ENCODE results near the gene PHACTR2.
"Not testable (repeated sequence)": the region's sequence is repeated elsewhere in the genome, so short reads cannot be mapped to it uniquely, and the experiment has no call there.

Gene PHACTR2

DNA sequence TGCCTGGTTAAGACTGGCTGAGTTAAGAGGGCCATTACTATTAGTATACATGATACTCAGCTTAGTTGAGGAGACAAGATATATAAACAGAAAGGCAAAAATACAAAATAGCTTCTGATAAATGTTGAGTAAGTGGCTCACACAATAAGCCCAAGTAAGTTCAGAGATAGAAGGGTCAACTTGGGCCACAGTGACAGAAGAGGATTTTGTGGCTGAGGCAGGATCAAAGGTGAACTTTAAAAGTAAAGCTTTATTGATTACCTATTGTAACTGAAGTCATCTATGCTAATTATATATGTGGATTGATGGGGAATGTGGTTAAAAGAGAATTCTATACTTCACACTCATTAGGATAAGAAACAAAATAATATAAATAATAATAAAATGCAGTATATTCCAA, 80.8 kb downstream of the PHACTR2 start:
- no peak for FAIRE-seq
- no peak for DNase-seq (ENCODE audit: insufficient read length, low spot score)

DNA sequence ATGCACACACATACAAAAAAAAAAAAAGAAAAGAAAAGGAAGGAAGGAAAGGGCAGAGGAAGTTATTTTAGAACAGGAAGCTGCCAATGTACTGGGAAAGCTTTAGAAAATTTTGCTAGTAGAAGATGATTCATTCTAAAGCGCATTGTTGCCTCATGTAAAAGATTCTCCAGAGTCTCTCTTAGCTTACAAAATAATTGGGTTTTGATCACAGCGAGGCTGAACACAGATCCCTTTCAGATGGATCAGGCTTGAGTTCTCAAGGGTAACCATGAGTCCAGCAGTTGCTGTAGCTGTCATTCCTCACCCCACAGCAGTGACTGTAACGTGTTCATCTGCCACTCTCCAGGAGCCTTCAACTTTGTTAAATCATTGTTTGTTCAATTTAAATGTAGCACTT, 81.9 kb downstream of the PHACTR2 start:
- no peak for DNase-seq (ENCODE audit: insufficient read length, low spot score)
- no peak for FAIRE-seq

DNA sequence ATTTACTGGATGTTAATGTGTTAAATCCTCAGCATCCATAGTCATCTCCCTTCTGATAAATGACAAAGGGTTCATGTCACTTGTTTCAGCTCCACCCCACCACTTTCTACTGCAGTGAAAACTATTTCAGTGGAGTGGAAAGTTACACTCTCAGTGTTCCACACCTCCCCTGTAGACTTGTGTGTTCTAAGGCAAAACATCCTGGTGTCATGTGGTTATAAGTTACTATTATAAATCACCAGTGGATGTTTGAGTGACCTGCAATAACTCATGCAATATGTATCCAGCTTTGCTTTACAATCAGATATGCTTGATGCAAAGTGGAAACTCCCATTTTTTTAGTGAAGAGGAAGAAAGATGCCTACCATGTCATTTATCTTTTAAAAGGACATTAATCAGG, 83.3 kb downstream of the PHACTR2 start:
- DNase-seq (ENCODE audit: insufficient read length, low spot score) (no peak), FAIRE-seq (no peak)

DNA sequence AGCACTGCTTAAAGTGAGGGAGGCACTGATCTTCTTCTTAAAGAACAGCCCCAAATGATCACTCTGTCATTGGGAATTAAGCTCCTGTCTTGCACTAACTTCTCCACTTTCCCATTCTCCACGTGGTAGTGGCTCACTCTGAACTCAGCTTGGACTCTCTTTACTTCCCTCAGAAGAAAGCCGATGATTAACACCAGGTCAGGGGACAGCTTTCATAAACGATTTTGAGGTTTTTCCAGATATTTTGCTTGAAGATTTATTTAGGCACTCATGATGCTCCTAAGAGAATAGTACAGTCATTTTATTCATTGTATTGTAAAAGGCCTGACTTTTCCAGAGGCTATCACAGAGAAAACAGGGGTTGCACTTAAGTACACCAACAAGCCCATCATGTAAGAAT, 84.4 kb downstream of the PHACTR2 start:
- FAIRE-seq (no peak), DNase-seq (ENCODE audit: insufficient read length, low spot score) (no peak)

DNA sequence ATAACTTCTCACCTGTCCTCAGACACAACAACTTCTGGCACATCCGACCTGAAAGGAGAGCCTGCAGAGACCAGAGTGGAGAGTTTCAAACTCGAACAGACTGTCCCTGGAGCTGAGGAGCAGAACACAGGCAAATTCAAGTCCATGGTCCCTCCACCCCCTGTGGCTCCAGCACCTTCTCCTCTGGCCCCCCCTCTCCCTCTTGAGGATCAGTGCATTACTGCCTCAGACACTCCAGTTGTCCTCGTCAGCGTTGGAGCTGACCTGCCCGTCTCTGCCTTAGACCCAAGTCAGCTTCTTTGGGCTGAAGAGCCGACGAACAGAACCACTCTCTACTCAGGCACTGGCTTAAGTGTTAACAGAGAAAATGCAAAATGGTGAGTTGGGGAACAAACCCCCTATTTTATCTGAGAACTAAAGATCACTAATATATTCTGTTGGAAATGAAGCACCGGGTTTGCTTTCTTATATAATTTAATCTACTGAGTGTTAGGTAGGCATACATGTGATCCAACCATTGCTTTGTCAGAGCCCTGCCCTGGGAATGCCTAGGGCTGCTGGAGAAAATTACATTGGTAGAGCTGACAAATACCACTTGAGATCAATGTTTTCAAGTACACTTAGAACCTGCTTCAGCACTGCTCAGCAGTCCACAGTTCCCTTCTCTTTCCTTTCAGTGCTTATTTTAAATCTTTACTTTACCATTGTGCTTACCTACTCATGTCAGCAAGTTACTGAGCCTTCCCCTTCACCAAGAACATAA, 87.8 kb downstream of the PHACTR2 start:
- DNase-seq (ENCODE audit: insufficient read length, low spot score): no peak
- no peak for FAIRE-seq

DNA sequence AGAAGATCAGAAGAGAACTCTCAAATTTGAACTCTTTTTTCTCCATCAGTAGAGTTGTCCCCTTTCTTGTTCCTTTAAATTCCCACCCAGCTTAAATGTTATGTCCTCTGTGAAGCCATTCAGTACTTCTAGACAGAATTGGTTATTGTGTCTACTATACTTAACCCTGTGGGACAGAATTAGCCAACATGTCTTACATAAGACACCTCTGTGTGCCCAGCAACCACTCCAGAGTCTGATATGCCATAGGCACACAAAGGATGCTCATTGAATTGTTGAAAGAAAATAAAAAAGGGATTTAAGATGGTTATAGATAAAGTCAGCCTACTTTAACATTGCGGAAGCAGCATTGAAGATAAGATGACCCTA, 88.4 kb downstream of the PHACTR2 start:
- FAIRE-seq (no peak), DNase-seq (ENCODE audit: insufficient read length, low spot score) (no peak)

DNA sequence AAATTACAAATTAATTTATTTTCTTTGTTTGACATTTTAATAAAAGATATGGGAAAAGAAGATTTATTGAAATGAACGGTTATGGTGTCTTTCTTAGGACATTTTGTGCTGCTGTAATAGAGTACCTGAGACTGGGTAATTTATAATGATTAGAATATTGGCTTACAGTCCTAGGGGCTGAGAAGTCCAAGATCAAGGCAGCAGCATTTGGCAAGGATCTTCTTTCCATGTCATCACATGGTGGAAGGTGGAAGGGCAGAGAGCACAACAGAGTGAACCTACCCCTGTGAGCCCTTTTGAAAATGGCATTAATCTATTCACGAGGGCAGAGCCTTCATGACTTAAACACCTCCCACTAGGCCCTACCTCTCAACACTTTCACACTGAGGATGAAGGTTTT, 89.7 kb downstream of the PHACTR2 start:
- DNase-seq (ENCODE audit: insufficient read length, low spot score): no peak
- no peak for FAIRE-seq

DNA sequence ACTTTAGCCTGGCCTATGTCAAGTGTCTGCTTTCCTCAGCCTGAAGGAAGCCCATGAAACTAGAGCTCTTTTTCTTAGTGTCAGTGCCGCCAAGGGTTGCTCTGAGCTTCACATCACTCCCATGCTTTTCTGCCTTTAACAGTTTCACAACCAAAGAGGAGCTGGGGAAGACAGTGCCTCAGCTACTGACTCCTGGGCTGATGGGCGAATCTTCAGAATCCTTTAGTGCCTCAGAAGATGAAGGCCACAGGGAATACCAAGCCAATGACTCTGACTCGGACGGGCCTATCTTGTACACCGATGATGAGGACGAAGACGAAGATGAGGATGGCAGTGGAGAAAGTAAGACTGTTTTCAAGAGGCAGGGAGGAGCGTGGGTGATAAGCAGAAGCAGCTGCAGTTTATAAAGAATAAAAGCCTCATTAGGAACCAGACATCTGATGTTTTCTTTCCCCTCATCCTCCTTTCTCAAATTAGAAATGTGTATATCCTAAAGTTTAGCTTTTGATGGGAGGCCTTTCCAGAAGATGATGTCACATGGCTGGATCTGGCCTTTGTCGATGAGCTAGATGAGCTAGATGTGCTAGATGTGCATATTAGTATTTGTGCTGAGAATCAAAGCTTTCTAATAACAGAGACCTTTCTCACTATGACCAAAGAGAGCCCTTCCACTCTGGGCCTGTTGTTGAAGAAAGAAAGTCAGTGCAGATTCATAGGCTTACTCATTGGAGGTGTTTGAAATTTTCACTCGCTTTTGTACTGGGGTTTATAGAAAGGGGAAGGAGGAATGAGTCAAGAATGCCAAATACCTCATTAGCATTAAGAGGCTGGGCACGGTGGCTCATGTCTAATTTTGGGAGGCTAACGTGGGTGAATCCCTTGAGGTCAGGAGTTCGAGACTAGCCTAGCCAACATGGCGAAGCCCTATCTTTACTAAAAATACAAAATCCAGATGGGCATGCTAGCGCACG, 94.6 kb downstream of the PHACTR2 start:
- FAIRE-seq (no peak), DNase-seq (ENCODE audit: insufficient read length, low spot score) (no peak)

DNA sequence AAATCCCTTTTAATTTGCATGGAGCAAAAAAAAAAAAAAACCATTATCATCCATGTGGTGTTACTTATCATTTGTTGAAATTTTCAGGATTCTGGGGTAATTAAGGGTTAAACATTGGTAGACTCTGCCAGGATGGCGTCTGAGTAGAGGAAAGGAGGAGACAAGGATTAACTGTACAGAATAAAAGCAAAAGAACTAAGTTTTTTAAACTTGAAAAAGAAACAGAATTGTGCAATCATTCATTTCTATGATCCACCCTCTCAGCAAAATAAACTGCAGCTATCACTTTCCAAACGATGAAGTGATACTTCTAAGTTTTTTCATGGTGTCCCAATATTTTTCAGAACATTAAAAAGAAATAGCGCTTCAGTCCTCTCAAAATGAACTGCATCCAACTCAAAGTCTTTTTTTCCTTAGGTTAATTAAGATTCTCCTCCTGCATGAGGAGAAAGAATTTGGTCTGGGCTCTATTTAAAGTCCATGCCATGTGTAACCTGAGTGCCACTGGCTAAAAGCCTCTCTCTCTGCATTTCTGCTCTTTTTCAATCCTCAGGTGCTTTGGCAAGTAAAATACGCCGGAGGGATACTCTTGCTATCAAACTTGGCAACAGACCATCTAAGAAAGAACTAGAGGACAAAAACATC, 95.9 kb downstream of the PHACTR2 start:
- FAIRE-seq (no peak), DNase-seq (ENCODE audit: insufficient read length, low spot score) (no peak)

DNA sequence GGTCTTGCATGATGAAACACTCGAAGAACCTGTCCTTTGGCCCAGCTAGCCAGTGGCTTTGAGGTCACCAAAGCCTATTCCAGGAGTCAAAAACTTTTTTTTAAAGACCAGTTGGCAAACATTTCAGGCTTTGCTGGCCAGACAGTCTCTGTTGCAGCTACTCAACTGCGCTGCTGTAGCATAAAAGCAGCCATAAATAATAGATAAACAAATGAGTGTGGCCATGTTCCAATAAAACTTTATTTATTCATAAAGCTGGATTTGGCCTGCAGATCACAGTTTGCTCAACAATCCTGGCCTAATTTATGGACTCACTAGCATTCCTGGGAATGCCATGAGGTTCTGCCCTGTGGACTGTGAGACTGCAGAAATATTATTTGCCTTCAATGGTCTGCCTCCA, 96.6 kb downstream of the PHACTR2 start:
- DNase-seq (ENCODE audit: insufficient read length, low spot score): no peak
- FAIRE-seq: no peak

DNA sequence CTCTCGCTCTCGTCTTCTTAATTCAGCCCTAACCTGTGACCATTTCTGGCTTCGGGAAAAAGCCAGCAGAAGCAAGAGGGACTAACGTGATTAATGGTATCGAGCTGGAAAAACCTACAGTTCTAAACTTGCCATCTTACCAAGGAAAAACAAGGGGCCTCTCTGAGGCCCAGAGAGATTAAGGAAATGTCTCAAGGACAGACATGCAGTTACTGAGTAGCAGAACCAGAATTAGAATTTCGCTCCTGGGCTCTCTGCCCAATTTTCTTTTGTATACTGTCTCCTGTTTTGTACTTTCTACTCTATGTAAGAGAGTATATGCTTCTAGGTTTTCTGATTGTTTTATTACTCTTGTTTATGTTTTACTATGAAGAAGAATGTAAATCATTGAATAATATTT, 97.6 kb downstream of the PHACTR2 start:
- no peak for DNase-seq (ENCODE audit: insufficient read length, low spot score)
- no peak for FAIRE-seq

DNA sequence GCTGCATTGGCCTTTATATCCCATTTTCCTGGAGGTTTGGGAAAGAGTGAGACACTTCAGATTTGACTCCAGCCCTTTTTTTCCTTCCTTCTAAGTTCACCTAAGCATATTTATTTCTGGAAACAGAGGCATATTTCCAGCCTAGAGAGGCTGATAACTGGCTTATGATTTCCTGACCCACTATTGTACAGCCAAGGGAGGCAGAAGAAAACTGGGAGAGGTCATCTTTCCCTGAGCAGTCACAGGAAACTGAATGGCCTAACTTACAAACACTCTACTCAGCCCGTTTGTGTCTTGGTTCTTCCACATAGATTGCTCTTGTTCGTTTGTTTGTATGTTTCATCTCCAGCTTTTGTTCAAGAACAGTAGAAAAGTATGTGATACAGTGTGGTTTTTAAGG, 101.2 kb downstream of the PHACTR2 start:
- DNase-seq (ENCODE audit: insufficient read length, low spot score): no peak
- FAIRE-seq: no peak

DNA sequence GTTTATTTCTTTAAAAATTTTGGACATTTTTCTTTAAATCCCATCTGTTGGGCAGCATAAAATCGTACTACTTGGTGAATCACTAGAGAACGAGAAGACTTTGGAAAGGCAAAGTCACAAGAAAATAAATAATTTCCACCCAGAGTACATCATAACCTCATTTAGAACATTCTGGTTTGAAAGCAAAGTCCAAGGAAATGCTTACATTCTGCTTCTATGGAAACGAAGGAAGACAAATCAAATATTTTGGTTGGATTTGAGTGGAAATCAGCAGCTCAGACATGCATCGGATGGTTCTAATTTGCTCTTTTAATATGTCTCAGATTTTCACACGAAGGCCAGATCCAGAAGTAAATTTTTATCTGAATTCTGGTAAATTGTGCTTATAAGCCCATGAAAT, 104.7 kb downstream of the PHACTR2 start:
- DNase-seq (ENCODE audit: insufficient read length, low spot score) (no peak), FAIRE-seq (no peak)

DNA sequence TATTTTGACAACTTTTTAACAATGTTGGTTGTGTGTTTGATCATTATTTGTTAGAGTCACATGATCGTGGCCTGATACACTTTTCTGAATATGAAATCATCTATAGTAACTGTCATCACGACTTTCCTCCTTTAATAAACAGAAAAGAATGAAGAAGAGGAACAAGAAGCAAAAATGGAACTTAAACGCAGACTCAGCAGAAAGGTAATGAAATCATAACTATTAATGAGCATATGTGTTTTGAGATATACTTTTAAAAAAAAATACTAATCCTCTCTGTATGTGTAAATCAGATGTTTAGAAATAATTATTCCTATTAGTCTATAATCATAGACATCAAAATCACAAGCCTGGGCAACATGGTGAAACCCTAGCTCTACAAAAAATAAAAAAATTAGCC, 105.3 kb downstream of the PHACTR2 start:
- FAIRE-seq (no peak), DNase-seq (ENCODE audit: insufficient read length, low spot score) (no peak)

DNA sequence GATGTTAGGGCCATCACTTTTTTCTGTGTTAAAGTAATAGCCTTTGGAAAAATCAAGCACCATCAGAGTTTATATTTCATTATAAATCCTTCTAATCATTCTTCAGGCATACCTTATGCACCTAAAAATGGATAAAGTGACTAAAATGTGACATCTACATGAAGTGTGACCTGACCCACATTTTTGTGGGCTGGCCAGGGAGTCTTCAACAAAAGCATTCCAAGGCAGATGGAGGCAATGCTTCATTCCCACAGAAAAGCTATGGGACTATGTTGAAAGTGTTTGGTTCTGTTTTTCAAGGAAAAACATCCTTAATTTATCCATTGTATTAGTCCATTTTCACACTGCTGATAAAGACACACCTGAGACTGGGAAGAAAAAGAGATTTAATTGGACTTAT, 106.6 kb downstream of the PHACTR2 start:
- no peak for DNase-seq (ENCODE audit: insufficient read length, low spot score)

DNA sequence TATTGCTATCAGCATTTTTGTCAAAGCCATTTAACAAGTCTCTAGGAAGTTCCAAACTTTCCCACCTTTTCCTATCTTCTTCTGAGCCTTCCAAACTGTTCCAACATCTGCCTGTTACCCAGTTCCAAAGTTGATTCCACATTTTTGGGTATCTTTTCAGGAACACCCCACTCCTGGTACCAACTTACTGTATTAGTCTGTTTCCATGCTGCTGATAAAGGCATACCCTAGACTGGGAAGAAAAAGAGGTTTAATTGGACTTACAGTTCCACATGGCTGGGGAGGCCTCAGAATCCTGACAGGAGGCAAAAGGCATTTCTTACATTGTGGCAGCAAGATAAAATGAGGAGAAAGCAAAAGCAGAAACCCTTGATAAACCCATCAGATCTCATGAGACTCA, 108.6 kb downstream of the PHACTR2 start:
- FAIRE-seq; DNase-seq (ENCODE audit: insufficient read length, low spot score): not testable (repeated sequence)

More for the DNA sequence above, 106.6 kb downstream of the PHACTR2 start:
- FAIRE-seq: no peak

DNA sequence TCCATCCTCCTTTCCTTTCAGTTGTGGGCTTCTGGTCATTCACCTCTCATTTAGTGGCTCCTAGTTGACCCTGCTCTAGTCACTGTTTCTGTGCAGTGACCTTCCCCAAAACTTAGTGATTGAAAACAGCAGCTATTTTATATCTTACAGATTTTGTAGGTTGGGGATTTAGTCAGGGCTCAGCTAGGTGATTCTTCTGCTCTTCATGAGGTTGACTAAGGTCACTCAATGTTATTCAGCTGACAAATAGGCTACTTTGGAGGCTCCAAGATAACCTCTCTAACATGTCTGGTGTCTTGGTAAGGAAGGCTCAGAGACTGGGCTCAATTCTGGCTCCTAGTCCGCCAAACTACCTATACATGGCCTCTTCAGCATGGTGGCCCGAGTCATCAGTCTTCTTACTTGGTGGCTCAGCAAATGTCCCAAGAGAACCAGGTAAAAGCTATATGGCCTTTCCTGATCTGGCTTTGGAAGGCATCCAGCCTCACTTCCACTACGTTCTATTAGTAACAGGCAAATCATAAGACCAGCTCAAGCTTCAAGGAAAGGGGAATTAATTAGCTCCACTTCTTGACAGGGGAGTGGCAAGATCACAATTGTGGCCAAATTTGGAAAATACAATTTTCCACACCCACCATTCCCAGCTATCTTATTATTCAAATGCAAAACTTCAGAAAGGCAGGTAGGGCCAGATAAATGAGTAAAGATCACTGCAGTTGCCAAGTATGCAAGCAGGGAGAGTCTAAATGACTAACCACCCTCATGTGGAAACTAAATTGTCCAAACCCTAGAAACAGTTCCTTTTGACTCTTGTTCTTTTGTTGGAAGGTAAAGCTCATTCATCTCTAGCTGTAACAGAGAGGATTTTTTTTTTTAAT, 114.9 kb downstream of the PHACTR2 start:
- DNase-seq (ENCODE audit: insufficient read length, low spot score) (no peak), FAIRE-seq (no peak)

DNA sequence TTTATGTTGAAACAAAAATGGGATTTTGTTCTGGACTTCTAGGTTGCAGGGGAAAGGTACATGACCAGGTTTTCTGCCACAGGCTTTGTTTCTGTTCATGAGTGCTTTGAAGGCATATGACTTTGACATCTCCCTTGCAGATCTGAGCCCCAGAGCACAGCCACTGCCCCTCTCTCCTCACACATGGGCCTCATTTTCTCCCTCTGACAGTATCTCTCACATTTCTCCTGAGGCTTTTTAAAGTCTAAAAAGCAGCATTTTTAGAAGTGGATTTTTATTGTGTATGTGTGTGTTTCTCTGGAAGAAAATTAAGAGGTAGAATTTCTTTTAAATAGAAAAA, 115.5 kb downstream of the PHACTR2 start:
- FAIRE-seq: no peak

DNA sequence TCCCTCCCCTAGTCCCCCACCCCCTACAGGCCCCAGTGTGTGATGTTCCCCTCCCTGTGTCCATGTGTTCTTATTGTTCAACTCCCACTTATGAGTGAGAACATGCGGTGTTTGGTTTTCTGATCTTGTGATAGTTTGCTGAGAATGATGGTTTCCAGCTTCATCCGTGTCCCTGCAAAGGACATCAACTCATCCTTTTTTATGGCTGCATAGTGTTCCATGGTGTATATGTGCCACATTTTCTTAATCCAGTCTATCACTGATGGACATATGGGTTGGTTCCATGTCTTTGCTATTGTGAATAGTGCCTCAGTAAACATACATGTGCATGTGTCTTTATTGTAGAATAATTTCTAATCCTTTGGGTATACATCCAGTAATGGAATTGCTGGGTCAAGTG, 118.8 kb downstream of the PHACTR2 start:
- DNase-seq (ENCODE audit: insufficient read length, low spot score); FAIRE-seq: not testable (repeated sequence)

More for the DNA sequence above, 115.5 kb downstream of the PHACTR2 start:
- no peak for DNase-seq (ENCODE audit: insufficient read length, low spot score)

DNA sequence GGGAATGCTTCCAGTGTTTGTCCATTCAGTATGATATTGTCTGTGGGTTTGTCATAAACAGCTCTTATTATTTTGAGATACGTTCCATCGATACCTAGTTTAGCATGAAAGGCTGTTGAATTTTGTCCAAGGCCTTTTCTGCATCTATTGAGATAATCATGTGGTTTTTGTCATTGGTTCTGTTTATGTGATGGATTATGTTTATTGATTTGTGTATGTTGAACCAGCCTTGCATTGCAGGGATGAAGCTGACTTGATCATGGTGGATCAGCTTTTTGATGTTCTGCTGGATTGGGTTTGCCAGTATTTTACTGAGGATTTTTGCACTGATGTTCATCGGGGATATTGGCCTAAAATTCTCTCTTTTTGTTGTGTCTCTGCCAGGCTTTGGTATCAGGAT, 120.7 kb downstream of the PHACTR2 start:
- not testable (repeated sequence) for FAIRE-seq; DNase-seq (ENCODE audit: insufficient read length, low spot score)

Measured in GM19239 (cell line).